Tibial nerve (tissue), 3 donors: ENCODE data around the gene HEATR5B.

Experiments
- CTCF ChIP-seq, 5 experiments: fragments of 200-600 bp in 3 of 5; fragments of 450-650 bp in 2 of 5; sonication (generic) in 3 of 5; IDR thresholded peaks; one replicate each; pipeline ENCODE4 v1.5.1; 2016 to 2019; ENCODE audit warnings: antibody characterized with exemption in 5 of 5, mild to moderate bottlenecking in 3 of 5, moderate library complexity in 2 of 5
- POLR2A ChIP-seq, 2 donors: fragments of 450-650 bp; IDR thresholded peaks; one replicate each; pipeline ENCODE4 v1.6.1; 2017; ENCODE audit warnings: antibody characterized with exemption in 2 of 2, mild to moderate bottlenecking in 2 of 2, moderate library complexity in 2 of 2

DNA sequence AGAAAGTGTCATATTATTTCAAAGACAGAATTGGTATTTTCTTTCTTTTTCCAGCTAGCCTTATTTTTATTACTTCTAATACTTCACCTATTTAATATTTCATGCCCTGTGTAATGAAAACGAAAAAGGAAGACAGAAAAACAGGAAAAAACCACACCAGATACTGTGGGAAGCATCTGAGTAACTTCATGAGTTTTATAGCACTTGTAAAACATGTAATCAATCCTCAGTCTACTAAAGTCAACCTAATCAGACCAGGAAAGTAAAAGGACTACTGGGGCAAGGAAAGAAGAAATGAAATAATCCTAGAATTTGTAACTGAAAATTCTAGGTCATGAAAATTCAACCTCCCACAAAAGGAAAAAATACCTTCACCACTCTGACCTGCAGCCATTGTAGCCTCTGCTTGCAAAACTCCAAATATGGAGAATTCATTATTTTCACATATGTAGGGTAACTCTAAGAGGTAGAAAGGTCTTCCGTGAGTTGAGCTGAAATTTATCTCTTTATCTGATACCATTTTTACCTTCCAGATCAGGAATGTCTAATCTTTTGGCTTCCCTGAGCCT is 83.1 kb downstream of the HEATR5B start:
- TF ChIP-seq POLR2A (IDR thresholded peaks at IDR 0.05) (no peak), CTCF (IDR thresholded peaks at IDR 0.05) (no peak)
